ENCODE measurements around the gene CEP85.

CEP85 gene

DNA sequence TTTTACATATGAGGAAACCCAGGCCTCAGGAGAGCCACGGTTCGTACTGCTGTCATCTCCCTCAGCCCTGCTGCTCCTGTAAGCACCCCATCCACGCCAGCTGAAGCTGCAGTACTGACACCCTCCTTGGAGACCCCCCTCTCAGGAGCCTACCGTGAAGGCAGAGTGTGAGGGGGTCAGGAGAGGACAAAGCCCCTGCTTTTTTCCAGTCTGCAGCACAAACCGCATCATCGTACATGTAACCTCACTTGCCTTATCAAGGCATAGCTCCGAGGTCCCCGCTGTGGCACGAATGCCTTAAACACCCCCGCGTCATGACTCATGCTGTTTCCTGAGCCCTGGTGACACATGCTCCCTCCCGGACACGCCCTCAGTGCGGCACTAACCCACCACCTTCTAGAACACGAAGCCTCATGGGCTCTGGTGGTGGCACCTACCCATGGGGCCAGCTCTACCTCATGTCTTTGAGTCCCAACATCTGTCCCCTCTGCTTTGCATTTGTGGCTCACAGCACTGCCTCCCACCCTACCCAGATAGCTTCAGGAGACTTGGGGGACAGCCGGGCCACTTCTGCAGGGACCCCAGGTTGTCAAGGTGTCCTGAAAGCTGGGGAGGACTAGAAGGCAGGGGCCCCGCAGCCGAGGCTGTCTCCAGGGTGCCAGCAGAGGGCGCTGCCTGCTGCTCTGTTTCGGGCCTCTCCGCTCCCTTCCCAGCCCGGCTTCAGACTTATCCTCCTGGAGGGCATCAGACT, 50.8 kb downstream of the CEP85 start:
- no peaks in the 10 kb centered on the region for H3K27me3 ChIP-seq (ENCODE audit: control insufficient read depth in 1 of 2, insufficient read depth in 2 of 2, low read length in 2 of 2)
- H3K9ac ChIP-seq (ENCODE audit: low read length in 2 of 2): no peak overlapping the region
- no peaks in the 10 kb centered on the region for H3K9me3 ChIP-seq (ENCODE audit: control insufficient read depth in 2 of 2, low read length in 2 of 2)
- H3K27ac ChIP-seq (ENCODE audit: low read length): no peak overlapping the region
- no peaks in the 10 kb centered on the region for H3K36me3 ChIP-seq (ENCODE audit: control insufficient read depth in 2 of 2, insufficient read depth in 2 of 2, low read length in 2 of 2)
- no peak overlapping the region for H3K4me3 ChIP-seq (ENCODE audit: low read length in 2 of 2)
- H3K4me1 ChIP-seq (ENCODE audit: control insufficient read depth, insufficient read depth, low read length): peaks cover 47% of the 10 kb centered on the region

DNA sequence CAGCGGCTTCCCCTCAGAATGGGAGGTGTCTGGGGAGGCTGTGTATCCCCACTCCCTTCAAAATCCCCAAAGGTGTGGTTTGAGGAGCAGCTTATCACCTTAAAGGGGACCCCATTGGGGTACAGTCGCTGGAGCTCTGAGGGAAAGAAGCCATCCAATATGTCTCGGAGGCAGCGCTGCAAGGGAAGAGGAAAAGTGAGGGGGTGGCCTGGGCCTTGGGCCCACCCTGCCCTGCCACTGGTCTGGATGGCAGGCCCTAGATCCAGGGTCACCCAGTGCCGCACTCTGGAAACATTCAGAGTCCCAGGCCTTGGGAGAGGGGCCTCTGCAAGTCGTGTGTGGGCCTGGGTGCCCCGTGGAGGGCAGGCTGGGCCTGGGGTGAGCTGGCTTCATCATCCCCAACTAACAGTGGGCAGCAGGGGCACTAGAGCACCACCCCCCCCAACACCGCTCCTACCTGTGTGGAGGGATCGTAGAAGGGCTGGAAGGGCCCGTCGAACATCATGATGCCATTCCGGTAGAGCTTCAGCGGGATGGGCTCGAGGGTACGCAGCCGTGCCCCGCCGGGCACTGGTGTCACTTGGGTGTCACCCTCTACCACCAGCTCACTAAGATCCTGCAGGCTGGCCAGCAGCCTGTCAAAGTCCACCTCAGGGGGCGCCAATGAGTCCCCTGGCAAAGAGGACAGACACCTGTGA, 51.5 kb downstream of the CEP85 start:
- H3K4me3 ChIP-seq (ENCODE audit: low read length in 2 of 2): no peak overlapping the region
- no peak overlapping the region for H3K27ac ChIP-seq (ENCODE audit: low read length)
- H3K36me3 ChIP-seq (ENCODE audit: control insufficient read depth in 2 of 2, insufficient read depth in 2 of 2, low read length in 2 of 2): no peaks in the 10 kb centered on the region
- no peaks in the 10 kb centered on the region for H3K9me3 ChIP-seq (ENCODE audit: control insufficient read depth in 2 of 2, low read length in 2 of 2)
- H3K27me3 ChIP-seq (ENCODE audit: control insufficient read depth in 1 of 2, insufficient read depth in 2 of 2, low read length in 2 of 2): no peaks in the 10 kb centered on the region
- no peak overlapping the region for H3K9ac ChIP-seq (ENCODE audit: low read length in 2 of 2)
- peaks cover 43% of the 10 kb centered on the region for H3K4me1 ChIP-seq (ENCODE audit: control insufficient read depth, insufficient read depth, low read length)

DNA sequence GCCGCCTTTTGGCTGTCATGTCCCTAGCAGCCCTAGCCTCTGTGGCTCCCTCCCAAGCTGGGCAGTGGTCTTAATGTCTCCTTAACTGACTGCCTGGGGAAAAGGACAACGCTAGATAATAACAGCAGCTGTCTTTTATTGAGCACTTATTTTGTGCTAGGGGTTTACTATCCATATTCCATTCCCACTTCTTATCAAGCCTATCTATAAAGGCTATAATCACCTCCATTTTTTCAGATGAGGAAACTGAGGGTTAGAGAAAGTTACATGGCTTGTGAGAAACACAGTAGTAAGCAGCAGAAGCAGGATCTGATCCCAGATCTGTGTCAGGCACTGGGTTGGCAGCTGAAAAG, 52.0 kb downstream of the CEP85 start:
- H3K4me1 ChIP-seq (ENCODE audit: control insufficient read depth, insufficient read depth, low read length): peaks cover 38% of the 10 kb centered on the region
- H3K27me3 ChIP-seq (ENCODE audit: control insufficient read depth in 1 of 2, insufficient read depth in 2 of 2, low read length in 2 of 2): no peaks in the 10 kb centered on the region
- H3K9me3 ChIP-seq (ENCODE audit: control insufficient read depth in 2 of 2, low read length in 2 of 2): no peaks in the 10 kb centered on the region
- no peak overlapping the region for H3K27ac ChIP-seq (ENCODE audit: low read length)
- H3K4me3 ChIP-seq (ENCODE audit: low read length in 2 of 2): no peak overlapping the region
- H3K36me3 ChIP-seq (ENCODE audit: control insufficient read depth in 2 of 2, insufficient read depth in 2 of 2, low read length in 2 of 2): no peaks in the 10 kb centered on the region
- H3K9ac ChIP-seq (ENCODE audit: low read length in 2 of 2): no peak overlapping the region

DNA sequence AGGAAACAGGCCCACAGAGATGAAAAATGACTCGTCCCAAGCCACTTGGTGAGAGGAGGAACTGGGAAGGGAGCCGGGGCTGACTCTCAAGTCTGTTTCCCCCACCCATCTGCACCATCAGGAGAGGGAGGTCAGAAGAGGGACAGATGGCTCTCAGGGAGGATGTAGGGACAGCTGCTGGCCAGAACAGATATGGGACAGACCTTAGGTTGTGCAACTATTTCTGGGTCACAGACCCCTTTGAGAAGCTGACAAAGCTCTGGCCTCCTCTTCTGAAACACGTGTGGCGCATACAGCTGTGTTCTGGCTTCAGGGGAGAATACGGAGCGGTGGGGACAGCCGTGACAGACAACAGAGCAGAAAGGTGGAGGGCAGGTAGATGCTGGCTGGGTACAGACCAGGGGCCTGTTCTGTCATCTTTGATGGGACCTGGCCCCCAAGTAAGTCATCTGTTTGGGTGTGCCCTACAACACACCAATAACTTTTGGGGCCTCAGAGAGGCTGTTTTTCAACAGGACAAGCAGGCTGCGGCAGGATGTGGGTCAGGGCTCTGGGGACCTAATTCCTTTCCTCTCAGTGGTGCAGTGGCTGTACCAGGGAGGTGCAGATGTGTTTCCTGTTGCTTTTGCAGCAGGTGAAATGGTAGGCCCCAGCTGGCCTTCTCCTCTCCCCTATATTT, 53.2 kb downstream of the CEP85 start:
- Histone ChIP-seq H3K4me1 (ENCODE audit: control insufficient read depth, insufficient read depth, low read length) (peaks cover 28% of the 10 kb centered on the region), H3K9me3 (ENCODE audit: control insufficient read depth in 2 of 2, low read length in 2 of 2) (no peaks in the 10 kb centered on the region), H3K27me3 (ENCODE audit: control insufficient read depth in 1 of 2, insufficient read depth in 2 of 2, low read length in 2 of 2) (no peaks in the 10 kb centered on the region), H3K27ac (ENCODE audit: low read length) (no peak overlapping the region), H3K4me3 (ENCODE audit: low read length in 2 of 2) (no peak overlapping the region), H3K36me3 (ENCODE audit: control insufficient read depth in 2 of 2, insufficient read depth in 2 of 2, low read length in 2 of 2) (no peaks in the 10 kb centered on the region), H3K9ac (ENCODE audit: low read length in 2 of 2) (peak overlapping the region in 1 of 2 donors; percentile 9)

- Histone ChIP-seq H3K9me3 (ENCODE audit: control insufficient read depth in 2 of 2, low read length in 2 of 2) (no peaks in the 10 kb centered on the region), H3K27me3 (ENCODE audit: control insufficient read depth in 1 of 2, insufficient read depth in 2 of 2, low read length in 2 of 2) (no peaks in the 10 kb centered on the region), H3K27ac (ENCODE audit: low read length) (peak overlapping the region; percentile 18), H3K9ac (ENCODE audit: low read length in 2 of 2) (no peak overlapping the region), H3K4me1 (ENCODE audit: control insufficient read depth, insufficient read depth, low read length) (peaks cover 25% of the 10 kb centered on the region), H3K36me3 (ENCODE audit: control insufficient read depth in 2 of 2, insufficient read depth in 2 of 2, low read length in 2 of 2) (no peaks in the 10 kb centered on the region), H3K4me3 (ENCODE audit: low read length in 2 of 2) (no peak overlapping the region)
Measured at GRCh38 chr1:26287811-26288210, 53.8 kb downstream of the CEP85 start.

DNA sequence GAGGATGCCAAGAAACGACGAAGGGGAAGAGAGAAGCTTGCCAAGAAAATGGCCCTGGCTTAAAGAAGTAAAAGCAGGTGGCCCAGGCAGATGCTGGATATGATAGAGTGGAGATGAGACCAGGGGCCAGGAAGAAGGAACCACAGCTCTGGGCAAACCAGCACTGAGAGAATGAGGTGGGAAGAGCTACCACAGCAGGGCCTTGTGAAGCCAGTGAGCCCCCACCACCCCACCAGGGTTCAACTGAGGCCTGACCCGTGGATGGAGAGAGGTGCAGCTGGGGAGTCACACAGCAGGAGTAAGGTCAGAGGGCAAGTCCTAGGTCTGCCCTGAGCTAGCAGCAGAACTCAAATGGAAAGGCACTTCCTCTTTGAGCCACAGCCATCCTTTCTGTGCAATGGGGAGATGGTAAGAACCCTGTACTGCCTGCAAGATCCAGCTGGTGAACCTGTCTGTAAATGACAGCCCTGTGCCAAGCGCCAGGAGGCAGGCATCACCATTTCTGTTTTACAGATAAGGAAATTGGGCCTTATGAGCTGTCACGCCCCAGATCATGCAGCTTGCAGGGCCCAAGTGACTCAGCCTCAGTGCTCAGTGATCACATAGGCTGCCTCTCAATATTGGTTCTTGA, 54.4 kb downstream of the CEP85 start:
- H3K36me3 ChIP-seq (ENCODE audit: control insufficient read depth in 2 of 2, insufficient read depth in 2 of 2, low read length in 2 of 2): no peaks in the 10 kb centered on the region
- peaks cover 25% of the 10 kb centered on the region for H3K4me1 ChIP-seq (ENCODE audit: control insufficient read depth, insufficient read depth, low read length)
- no peak overlapping the region for H3K4me3 ChIP-seq (ENCODE audit: low read length in 2 of 2)
- no peaks in the 10 kb centered on the region for H3K9me3 ChIP-seq (ENCODE audit: control insufficient read depth in 2 of 2, low read length in 2 of 2)
- no peaks in the 10 kb centered on the region for H3K27me3 ChIP-seq (ENCODE audit: control insufficient read depth in 1 of 2, insufficient read depth in 2 of 2, low read length in 2 of 2)
- peak overlapping the region; percentile 18 for H3K27ac ChIP-seq (ENCODE audit: low read length)
- no peak overlapping the region for H3K9ac ChIP-seq (ENCODE audit: low read length in 2 of 2)

- no peaks in the 10 kb centered on the region for H3K27me3 ChIP-seq (ENCODE audit: control insufficient read depth in 1 of 2, insufficient read depth in 2 of 2, low read length in 2 of 2)
- no peak overlapping the region for H3K27ac ChIP-seq (ENCODE audit: low read length)
- H3K4me3 ChIP-seq (ENCODE audit: low read length in 2 of 2): no peak overlapping the region
- no peak overlapping the region for H3K9ac ChIP-seq (ENCODE audit: low read length in 2 of 2)
- H3K36me3 ChIP-seq (ENCODE audit: control insufficient read depth in 2 of 2, insufficient read depth in 2 of 2, low read length in 2 of 2): no peaks in the 10 kb centered on the region
- H3K9me3 ChIP-seq (ENCODE audit: control insufficient read depth in 2 of 2, low read length in 2 of 2): no peaks in the 10 kb centered on the region
- H3K4me1 ChIP-seq (ENCODE audit: control insufficient read depth, insufficient read depth, low read length): peaks cover 23% of the 10 kb centered on the region
Measured at GRCh38 chr1:26289158-26290059, 55.4 kb downstream of the CEP85 start.

GRCh38 chr1:26290122-26290881, 56.3 kb downstream of the CEP85 start:
- Histone ChIP-seq H3K9me3 (ENCODE audit: control insufficient read depth in 2 of 2, low read length in 2 of 2) (no peaks in the 10 kb centered on the region), H3K4me1 (ENCODE audit: control insufficient read depth, insufficient read depth, low read length) (peaks cover 15% of the 10 kb centered on the region), H3K27ac (ENCODE audit: low read length) (no peak overlapping the region), H3K27me3 (ENCODE audit: control insufficient read depth in 1 of 2, insufficient read depth in 2 of 2, low read length in 2 of 2) (no peaks in the 10 kb centered on the region), H3K4me3 (ENCODE audit: low read length in 2 of 2) (no peak overlapping the region), H3K36me3 (ENCODE audit: control insufficient read depth in 2 of 2, insufficient read depth in 2 of 2, low read length in 2 of 2) (no peaks in the 10 kb centered on the region), H3K9ac (ENCODE audit: low read length in 2 of 2) (no peak overlapping the region)

DNA sequence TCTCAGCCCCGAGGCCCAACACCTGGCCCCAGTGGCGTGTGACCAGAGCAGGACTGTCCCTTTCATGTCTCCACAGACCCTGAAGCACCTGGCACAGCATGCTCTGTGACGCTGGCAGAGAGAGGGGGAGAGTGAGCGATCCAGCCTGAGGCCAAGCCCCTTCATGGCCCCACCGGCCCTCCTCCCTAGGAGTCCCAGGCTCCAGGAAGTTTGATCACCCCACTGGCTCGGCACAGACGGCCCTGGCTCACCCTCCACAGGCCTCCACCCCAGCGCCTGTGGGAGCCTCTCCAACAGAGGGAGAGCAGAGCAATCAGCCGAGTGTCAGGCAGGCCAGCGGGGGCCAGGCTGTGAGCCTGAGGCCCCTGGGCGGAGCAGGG, 56.9 kb downstream of the CEP85 start:
- peaks cover 12% of the 10 kb centered on the region for H3K4me1 ChIP-seq (ENCODE audit: control insufficient read depth, insufficient read depth, low read length)
- H3K27ac ChIP-seq (ENCODE audit: low read length): no peak overlapping the region
- no peak overlapping the region for H3K9ac ChIP-seq (ENCODE audit: low read length in 2 of 2)

More for the DNA sequence above, 56.9 kb downstream of the CEP85 start:
- no peaks in the 10 kb centered on the region for H3K9me3 ChIP-seq (ENCODE audit: control insufficient read depth in 2 of 2, low read length in 2 of 2)
- H3K4me3 ChIP-seq (ENCODE audit: low read length in 2 of 2): no peak overlapping the region
- no peaks in the 10 kb centered on the region for H3K27me3 ChIP-seq (ENCODE audit: control insufficient read depth in 1 of 2, insufficient read depth in 2 of 2, low read length in 2 of 2)
- no peaks in the 10 kb centered on the region for H3K36me3 ChIP-seq (ENCODE audit: control insufficient read depth in 2 of 2, insufficient read depth in 2 of 2, low read length in 2 of 2)
